Islet of Langerhans (tissue), 1 donor: ENCODE measurements around the gene CAMTA1.

Experiments used
- FAIRE-seq: peaks from one replicate; lab custom pipeline; 2011; peaks lifted over from hg19 to GRCh38; lab: Jason Lieb, UNC

The CAMTA1 gene

GRCh38 chr1:6776895-6777294 lies 8.4 kb upstream of the CAMTA1 start:
- FAIRE-seq, result no peak

- FAIRE-seq, result no peak
Measured at GRCh38 chr1:6777813-6778212, 7.4 kb upstream of the CAMTA1 start.

GRCh38 chr1:6779089-6779805 lies 6.0 kb upstream of the CAMTA1 start:
- FAIRE-seq, result no peak

GRCh38 chr1:6782151-6782550 lies 3.1 kb upstream of the CAMTA1 start:
- no peak for FAIRE-seq

GRCh38 chr1:6783221-6783620 lies 2.0 kb upstream of the CAMTA1 start:
- FAIRE-seq, result no peak

GRCh38 chr1:6783936-6784559 lies 1.2 kb upstream of the CAMTA1 start:
- FAIRE-seq, result no peak

GRCh38 chr1:6784560-6785317 lies 515 bp upstream of the CAMTA1 start:
- FAIRE-seq, result peak; percentile 99

GRCh38 chr1:6785728-6786505 lies 663 bp downstream of the CAMTA1 start:
- no peak for FAIRE-seq

GRCh38 chr1:6788946-6789345 lies 3.7 kb downstream of the CAMTA1 start:
- FAIRE-seq, result no peak

GRCh38 chr1:6790146-6790545 lies 4.9 kb downstream of the CAMTA1 start:
- no peak for FAIRE-seq

GRCh38 chr1:6794164-6794563 lies 8.9 kb downstream of the CAMTA1 start:
- peak; percentile 93 for FAIRE-seq

- no peak for FAIRE-seq
Measured at GRCh38 chr1:6795203-6795602, 9.9 kb downstream of the CAMTA1 start.

GRCh38 chr1:6795661-6796060 lies 10.4 kb downstream of the CAMTA1 start:
- FAIRE-seq, result peak; percentile 85

- no peak for FAIRE-seq
Measured at GRCh38 chr1:6796095-6796494, 10.8 kb downstream of the CAMTA1 start.

- no peak for FAIRE-seq
Measured at GRCh38 chr1:6799499-6799898, 14.2 kb downstream of the CAMTA1 start.

- no peak for FAIRE-seq
Measured at GRCh38 chr1:6800745-6801144, 15.5 kb downstream of the CAMTA1 start.

- FAIRE-seq, result no peak
Measured at GRCh38 chr1:6801199-6801598, 15.9 kb downstream of the CAMTA1 start.

- FAIRE-seq, result no peak
Measured at GRCh38 chr1:6801966-6802365, 16.7 kb downstream of the CAMTA1 start.

GRCh38 chr1:6802454-6802853 lies 17.2 kb downstream of the CAMTA1 start:
- FAIRE-seq, result no peak

- FAIRE-seq, result no peak
Measured at GRCh38 chr1:6802893-6803292, 17.6 kb downstream of the CAMTA1 start.

GRCh38 chr1:6803357-6803756 lies 18.1 kb downstream of the CAMTA1 start:
- no peak for FAIRE-seq

GRCh38 chr1:6805004-6805416 lies 19.8 kb downstream of the CAMTA1 start:
- no peak for FAIRE-seq

- FAIRE-seq, result no peak
Measured at GRCh38 chr1:6807782-6808181, 22.5 kb downstream of the CAMTA1 start.
